ENCODE data around the gene KRT34.
"Not testable (repeated sequence)": the region's sequence is repeated elsewhere in the genome, so short reads cannot be mapped to it uniquely, and the experiment has no call there.

Gene KRT34

DNA sequence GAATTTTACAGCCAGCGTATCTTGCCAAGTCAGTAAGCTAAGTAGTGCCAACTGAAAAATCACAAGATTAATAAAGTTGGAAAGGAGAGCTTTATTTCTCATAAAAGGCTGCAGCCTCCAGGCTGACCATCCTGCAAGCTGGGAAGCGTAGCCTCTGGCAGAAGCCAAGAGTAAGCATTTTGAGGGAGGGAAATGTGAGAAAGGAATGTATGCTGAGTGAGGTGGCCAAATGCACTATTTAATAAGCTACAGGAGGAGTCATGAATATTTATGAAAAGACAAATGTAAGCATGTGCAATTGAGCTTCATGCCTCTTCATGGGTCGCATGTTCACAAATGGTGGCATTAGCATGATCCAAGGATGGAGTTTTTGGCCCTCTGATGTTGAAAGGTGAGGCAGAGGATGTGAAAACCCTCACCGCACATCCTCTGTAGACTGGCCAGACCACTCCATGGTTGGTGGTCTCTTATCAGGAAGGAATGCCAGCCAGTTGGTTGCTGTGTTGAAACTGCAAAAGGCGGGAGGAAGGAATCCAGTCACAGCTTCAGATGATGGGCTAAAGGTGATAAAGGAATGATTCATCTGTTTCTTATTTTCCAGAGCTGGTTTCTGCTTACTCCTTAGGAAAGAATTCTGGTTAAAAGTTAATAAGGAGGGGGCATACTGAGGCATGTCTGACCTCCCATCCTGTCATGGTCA is 21.7 kb downstream of the KRT34 start:
- Mint-ChIP-seq H3K27ac (no peak overlapping the region), H3K4me3 (no peak overlapping the region), H3K36me3 (ENCODE audit: low read depth) (no peaks in the 10 kb centered on the region), H3K27me3 (ENCODE audit: low read depth, poor library complexity) (peaks cover 14% of the 10 kb centered on the region), H3K4me1 (no peaks in the 10 kb centered on the region), H3K9me3 (peaks cover 7% of the 10 kb centered on the region)
- DNase-seq: no peak
- TF ChIP-seq CTCF (IDR thresholded peaks at IDR 0.05): no peak

DNA sequence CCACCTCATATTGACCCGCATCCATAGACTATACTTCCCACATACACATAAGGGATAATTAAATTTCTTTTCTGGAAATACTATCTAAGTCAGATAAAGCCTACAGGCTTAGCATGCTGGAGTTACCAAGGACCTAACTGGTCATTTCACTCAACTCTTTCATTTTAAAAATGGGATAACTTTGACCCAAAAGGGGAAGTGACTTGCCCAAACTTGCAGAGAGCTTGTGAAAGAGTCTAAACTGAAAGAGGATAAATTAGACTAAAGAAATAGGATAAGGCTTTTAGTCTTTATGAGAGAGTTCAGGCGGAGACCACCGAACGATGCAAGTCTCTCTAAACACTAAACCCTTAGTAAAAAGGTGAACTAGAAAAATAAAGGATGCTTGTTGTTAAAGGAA is 27.6 kb downstream of the KRT34 start:
- Mint-ChIP-seq H3K27me3 (ENCODE audit: low read depth, poor library complexity) (peaks cover 13% of the 10 kb centered on the region), H3K27ac (no peak overlapping the region), H3K4me1 (no peaks in the 10 kb centered on the region), H3K4me3 (no peak overlapping the region), H3K36me3 (ENCODE audit: low read depth) (no peaks in the 10 kb centered on the region), H3K9me3 (no peaks in the 10 kb centered on the region)
- no peak for TF ChIP-seq CTCF (IDR thresholded peaks at IDR 0.05)
- no peak for DNase-seq

GRCh38 chr17:41352597-41353366 is 29.3 kb downstream of the KRT34 start:
- H3K9me3 Mint-ChIP-seq: no peaks in the 10 kb centered on the region

GRCh38 chr17:41351177-41351576 is 30.9 kb downstream of the KRT34 start:
- Mint-ChIP-seq H3K9me3 (no peaks in the 10 kb centered on the region), H3K4me3 (no peak overlapping the region), H3K36me3 (ENCODE audit: low read depth) (no peaks in the 10 kb centered on the region), H3K4me1 (no peaks in the 10 kb centered on the region), H3K27ac (no peak overlapping the region), H3K27me3 (ENCODE audit: low read depth, poor library complexity) (peaks cover 15% of the 10 kb centered on the region)
- DNase-seq: no peak
- TF ChIP-seq CTCF (IDR thresholded peaks at IDR 0.05): no peak

More at GRCh38 chr17:41352597-41353366, 29.3 kb downstream of the KRT34 start:
- no peaks in the 10 kb centered on the region for H3K36me3 Mint-ChIP-seq (ENCODE audit: low read depth)
- TF ChIP-seq CTCF (IDR thresholded peaks at IDR 0.05): no peak
- H3K4me1 Mint-ChIP-seq: no peaks in the 10 kb centered on the region
- H3K27me3 Mint-ChIP-seq (ENCODE audit: low read depth, poor library complexity): peaks cover 13% of the 10 kb centered on the region
- DNase-seq: peak; percentile 38
- H3K4me3 Mint-ChIP-seq: no peak overlapping the region
- H3K27ac Mint-ChIP-seq: no peak overlapping the region

DNA sequence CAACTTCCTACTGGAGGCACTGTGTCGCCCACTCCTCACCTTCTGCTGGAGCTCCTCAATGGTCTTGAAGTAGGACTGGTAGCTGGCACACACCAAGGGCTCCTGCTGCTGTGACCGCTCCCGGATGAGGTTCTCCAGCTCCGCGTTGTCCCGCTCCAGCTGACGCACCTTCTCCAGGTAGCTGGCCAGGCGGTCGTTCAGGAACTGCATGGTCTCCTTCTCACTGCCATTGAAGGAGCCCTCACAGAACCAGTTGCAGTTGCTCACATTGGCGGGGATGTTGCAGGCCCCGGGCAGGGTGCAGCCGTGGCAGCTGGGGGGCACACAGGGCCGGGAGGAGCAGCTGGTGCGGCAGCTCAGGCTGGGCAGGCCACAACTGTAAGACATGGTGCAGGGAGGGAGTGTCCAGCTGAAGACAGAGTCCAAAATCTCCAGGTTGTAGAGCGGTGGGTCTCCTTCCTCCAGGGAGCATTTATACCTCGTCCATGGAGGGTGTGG is 31.7 kb downstream of the KRT34 start, which contains the start of gene KRT33A:
KRT33A (minus strand) TSS at position 448 of the 498 bp plus-strand sequence; CDS start at position 387, 61 bp downstream.
- not testable (repeated sequence) for H3K36me3 Mint-ChIP-seq (ENCODE audit: low read depth); H3K9me3 Mint-ChIP-seq; H3K4me3 Mint-ChIP-seq; DNase-seq; H3K4me1 Mint-ChIP-seq
- peak within 1 kb of the TSS; percentile 20 for H3K27ac Mint-ChIP-seq
- H3K27me3 Mint-ChIP-seq (ENCODE audit: low read depth, poor library complexity): peaks cover 17% of the 10 kb centered on the region
